ENCODE results near the gene RAB6B. TPM values are rescaled to one million over a fixed set of nuclear protein-coding genes. Genes with fewer than 3 reads are reported as not detected.
A peak's percentile ranks its signal among the peaks of the same experiment; 100 is the strongest.

Gene RAB6B
- 0.44 and 1.8 TPM in 2 replicates for total RNA-seq (2012; rRNA removed)

DNA sequence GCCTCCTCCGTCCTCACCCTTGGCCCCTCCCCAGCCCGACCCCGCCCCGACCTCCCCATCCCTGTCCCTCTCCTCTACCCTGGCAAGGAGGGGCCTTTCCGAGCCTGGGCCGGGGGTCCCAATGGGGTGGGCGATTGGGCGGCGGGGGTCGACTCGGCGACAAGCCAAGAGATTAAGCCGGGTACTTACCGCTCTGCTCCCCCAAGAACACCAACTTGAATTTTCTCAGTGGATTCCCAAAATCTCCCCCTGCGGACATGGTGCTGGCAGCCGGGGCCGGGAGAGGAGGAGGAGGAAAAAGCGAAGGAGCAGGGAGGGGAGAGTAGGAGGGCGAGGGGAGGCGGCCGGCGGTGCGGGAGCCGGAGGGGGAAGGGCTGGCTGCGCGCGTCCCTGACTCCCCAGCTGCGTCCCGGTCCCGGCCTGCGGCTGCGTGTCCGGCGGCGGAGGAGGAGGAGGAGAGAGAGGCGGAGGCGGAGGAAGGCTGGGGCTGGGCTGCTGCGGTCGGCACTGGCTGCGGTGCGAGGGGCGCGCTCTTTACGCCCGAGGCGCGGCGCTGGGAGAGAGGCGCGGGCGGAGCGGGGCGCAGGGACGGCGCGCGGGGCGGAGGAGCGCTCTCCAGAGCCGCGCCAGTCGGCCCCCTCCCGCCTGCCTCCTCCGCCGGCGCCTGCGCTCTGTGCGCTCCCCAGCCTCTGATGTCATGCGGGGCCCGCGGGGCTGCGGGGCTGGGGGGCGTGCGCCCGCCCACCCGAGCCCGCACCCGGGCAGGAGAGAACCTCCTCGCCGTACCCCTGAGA is at the start of gene RAB6B:
TSS of gene RAB6B (minus strand) at position 675 of the 794 bp plus-strand sequence. CDS start at position 259, 416 bp downstream.
- H3K9me3 ChIP-seq (replicated peaks; ENCODE audit: low read length) = no peaks in the 10 kb centered on the region
- H3K9ac ChIP-seq (ENCODE audit: low read depth, low read length) = peak within 1 kb of the TSS; percentile 58
- peaks cover 66% of the 10 kb centered on the region for H3K27me3 ChIP-seq (ENCODE audit: control insufficient read depth, insufficient read depth, low read length)
- H3K4me2 ChIP-seq (ENCODE audit: low read length) = peak within 1 kb of the TSS; percentile 99
- no peaks in the 10 kb centered on the region for H3K36me3 ChIP-seq (ENCODE audit: insufficient read depth, low read length)
- no peaks in the 10 kb centered on the region for H3K4me1 ChIP-seq (ENCODE audit: control insufficient read depth, insufficient read depth, low read length)
- peak within 1 kb of the TSS; percentile 86 for H3K4me3 ChIP-seq (ENCODE audit: low read length)

DNA sequence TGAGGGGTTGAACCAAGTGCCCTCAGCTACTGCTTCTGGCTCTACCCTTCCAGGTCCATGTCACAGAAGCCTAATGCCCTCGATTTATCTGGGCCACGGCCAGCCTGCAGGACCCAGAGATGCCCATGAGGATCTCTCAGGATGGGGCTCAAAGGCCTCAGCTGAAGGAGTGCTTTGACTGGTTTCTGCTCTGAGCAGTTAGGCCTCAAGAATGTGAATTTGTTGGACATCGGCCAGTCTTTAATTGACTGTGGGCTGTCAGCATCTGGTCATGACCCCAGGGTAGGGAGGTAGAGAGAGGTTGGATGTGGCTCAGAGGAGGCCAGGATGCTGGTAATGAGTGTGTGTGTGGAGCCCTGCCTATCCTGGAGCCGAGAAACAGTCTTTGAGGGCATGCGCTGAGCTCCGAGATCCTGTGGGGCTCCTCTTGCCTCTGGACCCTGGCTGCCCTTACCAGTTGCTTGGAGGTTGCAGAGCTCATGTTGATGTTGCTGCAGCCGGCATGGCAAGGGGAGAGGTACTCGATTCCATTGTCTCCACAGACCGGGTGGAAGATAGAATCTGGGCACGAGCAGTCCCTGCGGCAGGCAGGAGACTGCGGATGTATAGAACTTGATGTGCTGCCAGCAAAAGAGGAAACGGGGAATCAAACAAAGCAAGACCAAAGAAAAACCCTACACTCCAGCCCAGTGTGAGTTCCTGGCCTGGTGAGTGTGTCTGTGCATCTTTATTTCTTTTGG is 49.1 kb upstream of the RAB6B start:
- no peaks in the 10 kb centered on the region for H3K9me3 ChIP-seq (replicated peaks; ENCODE audit: low read length)
- peak overlapping the region; percentile 12 for H3K4me3 ChIP-seq (ENCODE audit: low read length)
- peaks cover 51% of the 10 kb centered on the region for H3K4me1 ChIP-seq (ENCODE audit: control insufficient read depth, insufficient read depth, low read length)
- H3K36me3 ChIP-seq (ENCODE audit: insufficient read depth, low read length) = no peaks in the 10 kb centered on the region
- peak overlapping the region; percentile 71 for H3K4me2 ChIP-seq (ENCODE audit: low read length)
- peak overlapping the region; percentile 19 for H3K9ac ChIP-seq (ENCODE audit: low read depth, low read length)
- H3K27me3 ChIP-seq (ENCODE audit: control insufficient read depth, insufficient read depth, low read length) = no peaks in the 10 kb centered on the region

DNA sequence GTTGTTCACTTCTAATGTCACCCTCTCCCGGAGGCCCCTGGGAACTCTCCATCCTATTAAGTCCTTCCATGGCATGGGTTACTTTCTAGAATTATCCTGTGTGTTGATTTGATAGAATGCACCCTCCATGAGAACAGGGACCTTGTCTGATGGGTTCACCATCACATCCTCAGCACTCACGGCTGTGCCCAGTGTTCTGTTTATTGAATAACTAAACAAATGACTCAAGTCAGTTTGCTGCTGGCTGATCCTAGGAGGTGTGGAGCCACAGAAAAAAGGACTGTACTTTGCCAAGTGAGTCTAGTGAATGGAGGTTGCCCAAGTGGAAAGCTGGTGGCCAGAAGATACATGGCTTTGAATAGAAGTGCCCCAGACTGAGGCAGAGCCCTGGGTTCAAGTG is 48.5 kb upstream of the RAB6B start:
- Histone ChIP-seq H3K4me1 (ENCODE audit: control insufficient read depth, insufficient read depth, low read length) (peaks cover 51% of the 10 kb centered on the region), H3K4me2 (ENCODE audit: low read length) (peak overlapping the region; percentile 71), H3K36me3 (ENCODE audit: insufficient read depth, low read length) (no peaks in the 10 kb centered on the region), H3K27me3 (ENCODE audit: control insufficient read depth, insufficient read depth, low read length) (no peaks in the 10 kb centered on the region), H3K9me3 (replicated peaks; ENCODE audit: low read length) (no peaks in the 10 kb centered on the region), H3K9ac (ENCODE audit: low read depth, low read length) (peak overlapping the region; percentile 19), H3K4me3 (ENCODE audit: low read length) (peak overlapping the region; percentile 12)

DNA sequence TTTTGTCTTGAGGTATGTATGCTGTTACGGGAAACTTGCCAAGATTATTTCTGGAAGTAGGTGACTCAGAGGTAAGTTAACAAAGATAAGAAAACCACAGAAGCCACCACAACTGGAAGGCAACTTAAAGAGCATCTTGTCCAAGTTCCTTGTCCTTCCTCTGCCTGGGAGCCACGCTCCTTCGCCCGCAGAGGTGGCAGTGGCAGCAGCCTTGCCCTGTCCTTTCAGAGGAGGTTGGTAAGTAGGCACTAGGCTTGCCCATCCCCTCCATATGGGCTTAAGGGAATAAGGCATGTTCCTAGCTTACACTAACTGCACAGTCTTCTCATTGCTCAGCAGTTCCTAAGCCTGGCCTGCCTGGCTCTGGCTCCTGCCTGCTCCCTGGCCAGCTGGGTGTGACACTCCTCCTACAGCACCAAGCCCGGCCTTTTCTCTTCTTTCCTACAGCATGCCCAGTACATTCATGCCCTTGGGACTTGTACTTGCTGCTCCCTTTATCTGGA is 48.0 kb upstream of the RAB6B start:
- H3K4me3 ChIP-seq (ENCODE audit: low read length) = peak overlapping the region; percentile 35
- no peak overlapping the region for H3K9ac ChIP-seq (ENCODE audit: low read depth, low read length)
- H3K9me3 ChIP-seq (replicated peaks; ENCODE audit: low read length) = no peaks in the 10 kb centered on the region
- peak overlapping the region; percentile 71 for H3K4me2 ChIP-seq (ENCODE audit: low read length)
- H3K36me3 ChIP-seq (ENCODE audit: insufficient read depth, low read length) = no peaks in the 10 kb centered on the region
- H3K4me1 ChIP-seq (ENCODE audit: control insufficient read depth, insufficient read depth, low read length) = peaks cover 51% of the 10 kb centered on the region
- no peaks in the 10 kb centered on the region for H3K27me3 ChIP-seq (ENCODE audit: control insufficient read depth, insufficient read depth, low read length)

DNA sequence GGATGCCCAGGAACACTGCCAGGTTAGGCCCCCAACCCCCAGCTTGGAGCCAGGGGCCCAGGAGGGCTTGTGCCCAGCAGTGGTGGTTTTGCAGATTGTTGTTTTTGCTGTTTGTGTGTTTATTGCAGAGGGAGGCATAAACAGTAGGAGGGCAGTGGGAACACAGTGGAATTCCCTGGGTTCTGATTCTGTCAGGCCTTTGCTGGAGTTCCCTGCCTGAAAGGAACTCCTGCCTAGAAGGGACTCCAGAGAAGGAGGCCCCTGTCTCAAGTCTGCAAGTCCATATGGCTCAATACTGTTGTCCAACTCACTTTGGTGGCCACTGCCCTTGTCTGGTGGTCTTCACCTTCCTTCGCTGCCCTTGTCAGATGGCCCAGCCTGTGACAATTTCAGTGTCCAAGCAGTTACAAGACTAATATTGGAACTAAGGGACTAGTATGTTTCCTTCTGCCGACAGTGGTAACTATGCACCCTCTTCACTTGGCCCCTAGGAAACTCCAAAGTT is 47.4 kb upstream of the RAB6B start:
- peaks cover 51% of the 10 kb centered on the region for H3K4me1 ChIP-seq (ENCODE audit: control insufficient read depth, insufficient read depth, low read length)
- no peaks in the 10 kb centered on the region for H3K9me3 ChIP-seq (replicated peaks; ENCODE audit: low read length)
- no peak overlapping the region for H3K4me3 ChIP-seq (ENCODE audit: low read length)
- no peaks in the 10 kb centered on the region for H3K36me3 ChIP-seq (ENCODE audit: insufficient read depth, low read length)
- H3K9ac ChIP-seq (ENCODE audit: low read depth, low read length) = no peak overlapping the region
- peak overlapping the region; percentile 71 for H3K4me2 ChIP-seq (ENCODE audit: low read length)
- H3K27me3 ChIP-seq (ENCODE audit: control insufficient read depth, insufficient read depth, low read length) = no peaks in the 10 kb centered on the region

DNA sequence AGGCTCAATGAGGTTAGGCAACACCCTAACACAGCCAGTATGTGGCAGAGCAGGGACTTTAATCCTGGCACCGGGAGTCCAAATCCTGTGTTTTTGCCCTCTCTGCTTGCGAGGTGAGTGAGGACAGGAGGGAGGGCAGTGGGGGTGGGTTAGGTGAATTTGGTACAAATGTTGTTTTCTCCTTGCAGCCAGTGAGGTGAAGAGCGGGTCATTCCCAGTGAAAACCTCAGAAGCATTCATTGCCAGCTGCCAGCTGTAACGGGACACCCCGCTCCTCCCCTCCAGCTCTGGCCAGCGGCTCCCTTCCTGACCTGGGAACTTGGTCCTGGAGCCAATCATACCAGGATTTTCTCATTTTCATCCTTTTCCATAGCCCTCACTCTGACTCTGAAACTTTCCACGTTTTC is 45.7 kb upstream of the RAB6B start:
- Histone ChIP-seq H3K9ac (ENCODE audit: low read depth, low read length) (no peak overlapping the region), H3K4me1 (ENCODE audit: control insufficient read depth, insufficient read depth, low read length) (peaks cover 48% of the 10 kb centered on the region), H3K9me3 (replicated peaks; ENCODE audit: low read length) (no peaks in the 10 kb centered on the region), H3K4me3 (ENCODE audit: low read length) (peak overlapping the region; percentile 28), H3K4me2 (ENCODE audit: low read length) (peak overlapping the region; percentile 44), H3K27me3 (ENCODE audit: control insufficient read depth, insufficient read depth, low read length) (no peaks in the 10 kb centered on the region), H3K36me3 (ENCODE audit: insufficient read depth, low read length) (no peaks in the 10 kb centered on the region)

DNA sequence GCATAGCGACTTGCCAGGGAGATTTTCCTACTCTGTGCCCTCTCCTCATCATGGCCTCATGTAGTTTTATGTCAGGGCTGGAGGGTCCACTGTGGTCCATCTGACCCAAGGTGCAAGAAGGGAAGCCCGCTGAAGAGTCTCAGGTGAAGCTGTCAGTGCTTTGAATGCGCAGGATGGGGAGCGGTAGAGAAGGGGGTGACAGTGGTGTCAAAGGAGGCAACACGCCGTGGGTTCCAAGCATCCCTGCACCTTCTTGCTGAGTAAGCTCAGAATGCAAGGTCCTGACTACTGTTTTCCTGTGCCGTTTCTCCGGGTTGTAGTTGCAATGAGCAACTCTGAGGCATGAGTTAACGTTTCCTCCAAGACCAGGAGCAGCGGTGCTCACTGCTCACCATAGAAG is 44.9 kb upstream of the RAB6B start:
- Histone ChIP-seq H3K9ac (ENCODE audit: low read depth, low read length) (no peak overlapping the region), H3K9me3 (replicated peaks; ENCODE audit: low read length) (no peaks in the 10 kb centered on the region), H3K4me3 (ENCODE audit: low read length) (no peak overlapping the region), H3K4me2 (ENCODE audit: low read length) (no peak overlapping the region), H3K36me3 (ENCODE audit: insufficient read depth, low read length) (no peaks in the 10 kb centered on the region), H3K4me1 (ENCODE audit: control insufficient read depth, insufficient read depth, low read length) (peaks cover 39% of the 10 kb centered on the region), H3K27me3 (ENCODE audit: control insufficient read depth, insufficient read depth, low read length) (no peaks in the 10 kb centered on the region)

DNA sequence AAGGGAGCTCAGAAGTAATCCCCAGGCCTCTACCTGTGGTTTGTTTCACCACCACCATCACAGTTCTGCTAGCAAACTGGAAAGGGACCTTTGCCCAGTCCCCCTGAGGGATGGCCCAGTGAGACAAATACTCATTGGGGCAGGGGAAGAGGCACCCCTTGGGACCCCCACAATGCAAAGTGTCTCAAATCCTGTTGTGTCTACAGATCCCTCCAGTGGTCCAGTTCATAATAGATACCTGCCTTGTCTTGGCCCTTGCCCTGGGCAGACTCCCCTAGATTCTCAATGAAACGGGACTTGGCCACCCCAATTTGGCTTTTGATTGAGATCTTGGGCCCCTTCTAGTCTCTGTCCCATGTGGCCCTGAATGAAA is 43.8 kb upstream of the RAB6B start:
- Histone ChIP-seq H3K9ac (ENCODE audit: low read depth, low read length) (no peak overlapping the region), H3K4me3 (ENCODE audit: low read length) (no peak overlapping the region), H3K36me3 (ENCODE audit: insufficient read depth, low read length) (no peaks in the 10 kb centered on the region), H3K27me3 (ENCODE audit: control insufficient read depth, insufficient read depth, low read length) (no peaks in the 10 kb centered on the region), H3K9me3 (replicated peaks; ENCODE audit: low read length) (no peaks in the 10 kb centered on the region), H3K4me1 (ENCODE audit: control insufficient read depth, insufficient read depth, low read length) (peaks cover 28% of the 10 kb centered on the region), H3K4me2 (ENCODE audit: low read length) (no peak overlapping the region)

DNA sequence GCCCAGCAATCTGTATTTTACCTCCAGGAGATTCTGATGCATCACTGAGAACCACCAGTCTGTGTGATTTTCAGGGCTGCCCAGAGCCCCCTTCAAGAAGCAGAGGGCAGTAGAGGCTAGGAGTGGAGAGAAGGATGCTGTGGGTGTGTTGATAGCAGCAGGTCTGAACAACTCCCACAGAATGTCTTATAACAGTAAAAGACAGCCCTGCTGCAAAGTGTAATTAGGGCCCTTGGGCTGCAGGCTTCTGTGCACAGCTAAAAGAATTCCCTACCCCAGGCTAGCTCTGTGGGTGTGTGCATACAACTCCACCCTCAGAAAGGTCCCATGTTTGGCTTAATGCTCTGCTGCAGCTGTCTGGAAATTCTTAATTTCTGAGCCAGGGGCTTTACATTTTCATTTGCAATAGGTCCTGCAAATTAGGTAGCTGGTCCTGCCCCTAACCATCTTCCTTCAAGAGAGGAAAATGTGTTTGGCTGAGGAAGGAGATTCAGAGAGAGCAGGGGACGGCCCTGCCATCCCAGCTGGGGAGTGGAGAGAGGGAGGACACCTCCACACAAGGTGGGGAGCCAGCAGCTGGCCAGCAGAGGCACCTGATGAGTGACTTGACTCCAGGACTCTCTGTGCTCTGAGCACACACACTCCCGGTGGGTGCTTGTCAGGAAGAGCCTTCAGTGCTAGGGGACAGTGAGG is 43.2 kb upstream of the RAB6B start:
- H3K4me3 ChIP-seq (ENCODE audit: low read length) = no peak overlapping the region
- no peaks in the 10 kb centered on the region for H3K36me3 ChIP-seq (ENCODE audit: insufficient read depth, low read length)
- H3K27me3 ChIP-seq (ENCODE audit: control insufficient read depth, insufficient read depth, low read length) = no peaks in the 10 kb centered on the region
- no peak overlapping the region for H3K4me2 ChIP-seq (ENCODE audit: low read length)
- no peaks in the 10 kb centered on the region for H3K9me3 ChIP-seq (replicated peaks; ENCODE audit: low read length)
- H3K9ac ChIP-seq (ENCODE audit: low read depth, low read length) = no peak overlapping the region
- H3K4me1 ChIP-seq (ENCODE audit: control insufficient read depth, insufficient read depth, low read length) = peaks cover 23% of the 10 kb centered on the region

DNA sequence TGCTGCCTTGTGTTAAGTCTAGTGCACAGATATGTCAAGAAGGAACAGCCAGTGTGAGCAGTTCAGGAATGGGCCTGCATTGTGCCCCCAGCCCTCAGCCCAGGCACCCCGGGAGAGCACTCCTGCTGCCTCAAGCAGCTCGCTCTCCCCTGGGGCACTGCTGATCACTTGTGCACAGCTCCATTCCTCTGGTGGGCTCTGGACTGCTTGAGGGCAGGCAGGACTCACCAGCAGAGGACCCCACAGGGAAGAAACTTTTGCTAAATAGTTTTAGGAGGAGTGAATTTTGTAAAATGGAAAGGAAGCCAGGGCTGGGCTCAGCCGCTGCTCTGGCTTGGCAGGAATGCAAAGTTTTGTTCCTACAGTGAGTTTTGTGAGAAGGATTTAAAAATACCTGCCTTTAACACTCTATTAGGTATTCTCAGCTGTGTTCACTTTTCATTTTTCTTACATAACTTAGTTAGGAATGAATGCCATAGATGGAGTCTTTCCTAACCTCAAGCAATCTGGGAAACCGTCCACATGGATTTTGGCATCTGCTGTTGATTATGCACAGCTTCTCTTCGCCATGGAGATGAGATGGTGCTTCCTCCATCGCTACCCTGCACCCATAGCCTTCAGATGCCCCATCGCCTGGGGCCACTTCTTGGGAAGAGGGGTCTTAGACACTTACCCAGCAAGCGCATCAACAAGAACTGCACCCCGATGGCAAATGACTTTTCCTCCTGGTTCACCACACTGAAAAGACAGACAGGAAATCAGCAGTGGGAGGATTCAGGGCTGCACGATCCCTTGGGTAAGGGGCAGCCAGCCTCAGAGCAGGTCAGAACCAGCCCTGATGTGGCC is 42.3 kb upstream of the RAB6B start:
- Histone ChIP-seq H3K4me3 (ENCODE audit: low read length) (no peak overlapping the region), H3K9ac (ENCODE audit: low read depth, low read length) (no peak overlapping the region), H3K9me3 (replicated peaks; ENCODE audit: low read length) (no peaks in the 10 kb centered on the region), H3K36me3 (ENCODE audit: insufficient read depth, low read length) (no peaks in the 10 kb centered on the region), H3K27me3 (ENCODE audit: control insufficient read depth, insufficient read depth, low read length) (no peaks in the 10 kb centered on the region), H3K4me1 (ENCODE audit: control insufficient read depth, insufficient read depth, low read length) (peaks cover 14% of the 10 kb centered on the region), H3K4me2 (ENCODE audit: low read length) (no peak overlapping the region)

Measured in skeletal muscle satellite cell (primary cell).